Testis (tissue), 2 donors: ENCODE data around the gene RBPJ.

Experiments used
- CTCF ChIP-seq, 3 experiments: fragments of 450-650 bp in 2 of 3; fragments of 200-600 bp in 1 of 3; sonication (generic) in 1 of 3; IDR thresholded peaks; one replicate each; pipeline ENCODE4 v1.5.1; 2016 to 2019; ENCODE audit warnings: antibody characterized with exemption in 3 of 3, mild to moderate bottlenecking in 2 of 3, moderate library complexity in 1 of 3
- POLR2A ChIP-seq: fragments of 450-650 bp; IDR thresholded peaks from one replicate; pipeline ENCODE4 v1.6.1; 2017; ENCODE audit warnings: antibody characterized with exemption, mild to moderate bottlenecking, moderate library complexity

- TF ChIP-seq CTCF (IDR thresholded peaks at IDR 0.05) (no peak), POLR2A (no peak)
These were observed 51.8 kb downstream of the RBPJ start for GRCh38 chr4:26372525-26373172.
